Adipose tissue (tissue), 3 donors: Measurements from ENCODE around the gene EPC2. TPM values are rescaled to one million over a fixed set of nuclear protein-coding genes. Genes with fewer than 3 reads are reported as not detected.

Experiments
- H3K27ac ChIP-seq: one replicate; pipeline ENCODE4 v1.5.1; 2013; ENCODE audit warnings: low read depth, low read length
- WGBS, 3 donors: extraction: QIAGEN DNeasy Blood & Tissue Kit; methylation state at CpG; one replicate each; pipeline ENCODE4 v1.1.7; 2013; 5-methylcytosine and 5-hydroxymethylcytosine counted together
- polyA plus RNA-seq, 3 donors: library from polyadenylated mRNA; stranded (reverse); fragments of 200-250 nt; gene quantifications; one replicate each; pipeline ENCODE4 v1.2.3, GENCODE V29; 2013
- donor health status: healthy with polysubstance abuse.
- donor health status: Bipolar disorder and iron deficiency.
- donor health status: healthy.

EPC2 gene
- polyA plus RNA-seq, 3 donors, result 5.1 to 17.7 (median 13.2) TPM

DNA sequence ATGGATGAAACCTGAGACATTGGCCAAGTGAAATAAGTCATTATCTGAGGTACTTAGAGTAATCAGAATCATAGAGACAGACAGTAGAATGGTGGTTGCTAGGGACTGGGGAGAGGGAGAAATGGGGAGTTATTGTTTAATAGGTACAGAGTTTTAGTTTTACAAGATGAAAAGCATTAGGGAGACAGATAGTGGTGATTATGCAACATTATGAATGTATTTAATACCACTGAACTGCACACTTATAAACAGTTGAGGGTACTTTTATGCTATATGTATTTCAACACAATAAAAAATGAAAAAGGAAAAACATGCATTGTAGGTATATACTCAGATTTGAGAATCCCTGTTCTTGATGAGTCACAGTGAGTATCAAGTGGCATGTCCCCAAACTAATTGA lies 59.7 kb downstream of the EPC2 start:
- no peak overlapping the region for H3K27ac ChIP-seq

DNA sequence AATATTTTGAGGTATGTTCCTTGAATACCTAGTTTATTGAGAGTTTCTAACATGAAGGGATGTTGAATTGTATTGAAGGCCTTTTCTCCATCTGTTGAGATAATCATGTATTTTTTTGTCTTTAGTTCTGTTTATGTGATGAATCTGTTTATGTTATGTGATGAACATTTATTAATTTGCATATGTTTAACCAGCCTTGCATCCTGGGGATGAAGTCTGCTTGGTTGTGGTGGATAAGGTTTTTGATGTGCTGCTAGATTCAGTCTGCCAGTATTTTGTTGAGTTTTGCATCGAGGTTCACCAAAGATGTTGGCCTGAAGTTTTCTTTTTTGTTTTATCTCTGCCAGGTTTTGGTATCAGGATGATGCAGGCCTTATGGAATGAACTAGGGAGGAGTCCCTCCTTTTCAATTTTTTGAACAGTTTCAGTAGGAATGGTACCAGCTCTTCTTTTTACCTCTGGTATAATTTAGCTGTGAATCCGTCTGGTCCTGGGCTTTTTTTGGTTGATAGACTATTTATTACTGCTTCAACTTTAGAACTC lies 71.9 kb downstream of the EPC2 start:
- WGBS, 3 donors, result 76 to 98% (median 77%) methylated on average over 2 of the region's 2 CpGs

DNA sequence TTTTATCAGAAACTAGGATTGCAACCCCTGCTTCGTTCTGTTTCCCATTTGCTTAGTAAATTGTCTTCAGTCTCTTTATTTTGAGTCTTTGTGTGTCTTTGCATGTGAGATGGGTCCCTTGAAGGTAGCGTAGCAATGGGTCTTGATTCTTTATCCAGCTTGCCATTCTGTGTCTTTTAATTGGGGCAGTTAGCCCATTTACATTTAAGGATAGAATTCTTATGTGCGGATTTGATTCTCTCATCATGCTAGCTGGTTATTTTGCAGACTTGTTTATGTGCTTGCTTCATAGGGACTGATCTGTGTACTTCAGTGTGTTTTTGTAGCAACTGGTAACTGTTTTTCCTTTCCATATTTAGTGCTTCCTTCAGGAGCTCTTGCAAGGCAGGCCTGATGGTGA lies 73.5 kb downstream of the EPC2 start:
- H3K27ac ChIP-seq, result no peak overlapping the region
- 77 to 99% (median 98%) methylated on average over 3 of the region's 3 CpGs for WGBS, 3 donors

More for the DNA sequence above, 71.9 kb downstream of the EPC2 start:
- no peak overlapping the region for H3K27ac ChIP-seq

DNA sequence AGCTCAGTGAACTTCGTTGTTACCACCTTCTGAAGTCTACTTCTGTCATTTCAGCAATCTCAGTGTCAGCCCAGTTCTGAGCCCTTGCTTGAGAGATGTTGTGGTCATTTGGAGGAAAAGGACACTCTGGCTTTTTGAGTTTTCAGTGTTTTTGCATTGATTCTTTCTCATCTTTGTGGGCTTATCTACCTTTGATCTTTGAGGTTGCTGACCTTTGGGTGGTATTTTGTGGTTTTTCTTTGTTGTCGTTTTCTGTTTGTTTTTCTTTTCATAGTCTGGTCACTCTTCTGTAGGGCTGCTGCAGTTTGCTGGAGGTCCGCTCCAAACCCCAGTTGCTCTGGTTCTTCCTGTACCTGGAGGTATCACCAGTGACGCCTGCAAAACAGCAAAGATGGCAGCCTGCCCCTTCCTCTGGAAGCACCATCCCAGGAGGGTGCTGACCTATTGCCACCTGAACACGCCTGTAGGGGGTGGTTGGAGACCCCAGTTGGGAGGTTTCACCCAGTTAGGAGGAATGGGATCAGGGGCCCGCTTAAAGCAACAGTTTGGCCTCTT lies 74.7 kb downstream of the EPC2 start:
- 93 to 97% (median 96%) methylated on average over 6 of the region's 6 CpGs for WGBS, 3 donors

DNA sequence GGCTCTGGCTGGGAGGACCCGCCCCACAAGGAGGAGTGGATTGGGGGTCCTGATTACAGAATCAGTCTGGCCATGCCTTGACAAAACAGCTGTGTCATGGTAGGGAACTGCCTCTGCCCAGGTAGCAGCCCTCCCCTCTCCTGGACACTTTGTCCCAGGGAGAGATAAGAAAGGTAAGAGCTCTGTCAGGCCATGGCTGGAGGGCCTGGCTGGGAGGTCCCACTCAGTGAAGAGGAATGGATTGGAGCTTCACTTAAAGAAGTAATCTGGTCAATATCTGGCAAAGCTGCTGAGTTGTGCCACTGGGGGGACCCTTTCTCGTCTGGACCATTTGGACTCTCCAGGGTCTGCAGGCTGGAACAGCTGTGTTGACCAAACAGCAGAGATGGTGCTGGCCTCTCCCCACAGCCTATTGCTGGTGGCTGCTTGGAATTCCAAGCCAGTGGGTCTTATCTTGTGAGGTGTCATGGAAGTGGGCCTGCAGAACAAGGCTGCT lies 75.4 kb downstream of the EPC2 start:
- WGBS, 3 donors, result 36 to 47% (median 38%) methylated on average over 2 of the region's 2 CpGs
- H3K27ac ChIP-seq, result no peak overlapping the region

More for the DNA sequence above, 74.7 kb downstream of the EPC2 start:
- no peak overlapping the region for H3K27ac ChIP-seq

DNA sequence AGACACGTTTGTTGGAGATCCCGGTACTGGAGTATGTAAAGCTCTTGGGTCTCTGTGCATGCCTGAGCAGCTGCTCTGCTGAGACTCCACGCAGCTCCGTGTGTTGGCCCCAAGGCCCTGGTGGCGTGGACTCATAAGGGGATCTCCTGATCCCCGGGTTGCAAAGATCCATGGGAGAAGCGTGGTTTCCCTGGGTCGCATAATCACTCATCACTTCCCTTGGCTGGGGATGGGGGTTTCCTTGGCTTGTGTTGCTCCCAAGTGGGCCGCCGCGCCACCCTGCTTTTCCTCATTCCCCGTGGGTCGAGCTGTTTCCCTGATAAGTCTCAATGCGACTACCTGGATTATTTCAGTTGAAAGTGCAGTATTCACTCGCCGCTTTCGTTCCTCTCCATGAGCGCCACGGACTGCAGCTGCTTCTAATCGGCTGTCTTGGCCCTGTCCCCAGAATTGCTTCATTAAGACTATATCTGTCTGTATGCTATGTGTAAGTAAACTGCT lies 76.0 kb downstream of the EPC2 start:
- WGBS, 3 donors, result 50 to 72% (median 58%) methylated on average over 20 of the region's 20 CpGs
- no peak overlapping the region for H3K27ac ChIP-seq

DNA sequence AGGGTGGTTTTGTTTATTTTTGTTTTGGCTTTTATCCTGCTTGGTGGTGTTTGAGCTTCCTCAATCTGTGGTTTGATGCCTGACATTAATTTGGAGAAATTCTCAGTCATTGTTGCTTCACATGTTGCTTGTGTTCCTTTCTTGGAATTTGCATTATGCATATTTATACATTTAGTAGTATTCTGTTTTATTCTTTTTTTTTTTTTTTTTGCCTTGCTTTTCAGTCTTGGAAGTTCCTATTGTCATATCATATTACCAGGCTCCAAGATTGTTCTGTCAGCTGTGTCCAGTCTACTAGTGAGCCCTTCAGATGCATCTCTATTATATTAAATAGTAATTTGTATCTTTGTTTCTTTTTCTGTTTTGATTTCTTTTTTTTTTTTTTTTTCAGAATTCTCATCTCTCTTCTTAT lies 77.0 kb downstream of the EPC2 start:
- H3K27ac ChIP-seq, result no peak overlapping the region

DNA sequence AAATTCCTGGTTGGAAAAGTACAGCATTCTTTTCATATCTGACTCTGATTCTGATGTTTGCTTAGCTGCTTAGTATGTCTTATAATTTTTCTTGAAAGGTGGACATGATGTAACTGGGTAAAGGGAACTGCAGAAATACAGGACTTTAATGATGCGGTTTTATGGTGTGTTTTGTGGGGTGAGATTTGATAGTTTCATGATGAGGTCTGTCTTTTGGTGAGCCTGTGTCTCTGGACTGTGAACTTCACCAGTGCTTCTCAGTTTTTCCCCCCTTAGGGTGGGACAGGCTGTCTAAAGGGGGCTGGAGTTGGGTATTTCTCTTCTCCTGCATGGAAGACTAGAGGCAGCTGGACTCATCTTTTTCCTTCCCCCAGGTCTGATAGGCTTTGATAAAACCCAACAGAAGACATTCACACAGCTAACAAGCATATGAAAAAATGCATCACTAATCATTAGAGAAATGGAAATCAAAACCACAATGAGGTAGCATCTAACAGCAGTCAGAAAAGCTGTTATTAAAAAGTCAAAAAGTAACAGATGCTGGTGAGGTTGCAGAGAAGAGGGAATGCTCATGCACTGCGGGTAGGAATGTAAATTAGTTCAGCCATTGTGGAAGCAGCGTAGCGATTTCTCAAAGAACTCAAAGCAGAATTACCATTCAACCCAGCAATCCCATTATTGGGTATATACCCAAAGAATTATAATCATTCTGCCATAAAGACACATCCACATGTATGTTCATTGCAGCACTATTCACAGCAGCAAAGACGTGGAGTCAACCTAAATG lies 77.6 kb downstream of the EPC2 start:
- no peak overlapping the region for H3K27ac ChIP-seq
- WGBS, 3 donors, result 93 to 94% (median 94%) methylated on average over 5 of the region's 5 CpGs

DNA sequence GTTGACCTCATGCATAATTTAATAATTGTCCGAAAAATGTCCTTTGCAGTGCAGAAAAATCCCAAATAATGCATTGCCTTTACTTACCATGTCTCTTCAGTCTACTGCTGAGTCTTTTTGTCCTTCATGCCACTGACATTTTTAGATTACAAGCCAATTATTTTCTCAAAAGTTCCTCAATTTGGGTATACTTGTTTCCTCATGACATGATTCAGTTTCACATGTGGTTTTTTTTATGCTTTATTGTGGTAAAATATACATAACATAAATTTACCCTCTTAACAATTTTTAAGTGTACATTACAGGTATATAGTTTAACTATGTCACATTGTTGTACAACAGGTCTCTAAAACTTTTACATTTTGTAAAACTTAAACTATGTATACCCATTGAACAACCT lies 81.0 kb downstream of the EPC2 start:
- no peak overlapping the region for H3K27ac ChIP-seq
- WGBS, 3 donors, result 82 to 99% (median 97%) methylated on average over 1 of the region's 1 CpG

DNA sequence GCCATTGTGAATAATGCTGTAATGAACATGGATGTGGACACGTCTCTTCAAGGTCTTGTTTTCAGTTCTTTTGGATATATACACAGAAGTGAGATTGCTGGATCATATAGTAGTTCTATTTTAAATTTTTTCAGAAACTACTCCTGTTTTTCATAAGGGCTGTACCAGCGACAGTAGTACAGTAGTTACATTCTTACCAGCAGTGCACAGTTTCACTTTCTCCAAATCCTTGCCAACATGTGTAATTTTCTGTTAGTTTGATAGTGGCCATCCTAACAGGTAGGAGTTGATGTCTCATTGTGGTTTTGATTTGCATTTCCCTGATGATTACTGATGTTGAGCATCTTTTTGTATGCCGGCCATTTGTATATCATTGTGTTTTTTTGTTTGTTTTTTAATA lies 81.7 kb downstream of the EPC2 start:
- no peak overlapping the region for H3K27ac ChIP-seq
- 80 to 97% (median 94%) methylated on average over 3 of the region's 3 CpGs for WGBS, 3 donors

DNA sequence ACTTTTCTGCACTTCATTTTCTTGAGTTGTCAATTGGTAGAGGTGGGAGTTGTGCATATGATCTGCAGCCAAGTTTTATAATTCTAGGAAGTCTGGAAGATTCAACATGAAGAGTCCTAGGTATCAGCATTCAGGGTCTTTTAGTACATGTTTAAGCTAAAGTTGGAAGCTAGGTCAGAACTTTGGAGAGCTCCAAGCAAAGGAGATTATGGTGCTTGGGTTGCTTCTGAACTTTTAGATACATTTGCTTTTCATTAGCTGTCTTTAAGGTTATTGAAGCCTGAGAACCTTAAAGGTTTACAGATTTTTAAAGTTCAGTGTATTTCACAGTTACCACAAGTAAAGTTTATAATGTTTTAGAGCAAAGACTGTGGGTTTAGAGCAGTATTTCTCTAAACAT lies 85.5 kb downstream of the EPC2 start:
- H3K27ac ChIP-seq, result no peak overlapping the region

DNA sequence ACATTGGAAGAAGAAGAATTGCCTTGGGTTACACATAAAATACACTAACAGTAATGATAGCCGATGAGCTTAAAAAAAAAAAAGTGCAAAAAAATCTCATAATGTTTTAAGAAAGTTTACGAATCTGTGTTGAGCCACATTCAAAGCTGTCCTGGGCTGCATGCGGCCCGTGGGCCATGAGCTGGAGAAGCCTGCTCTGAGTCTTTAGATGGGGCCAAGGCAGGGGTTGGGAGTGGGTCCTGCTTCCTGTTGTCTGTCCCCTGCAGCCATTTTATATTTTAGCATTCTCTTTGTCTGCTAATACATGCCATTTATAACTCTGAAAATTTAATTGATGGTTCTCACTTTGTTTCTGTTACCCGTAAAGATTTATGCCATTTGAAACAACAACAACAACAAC lies 93.2 kb downstream of the EPC2 start:
- WGBS, 3 donors, result 96 to 99% (median 98%) methylated on average over 5 of the region's 5 CpGs
- H3K27ac ChIP-seq, result no peak overlapping the region

DNA sequence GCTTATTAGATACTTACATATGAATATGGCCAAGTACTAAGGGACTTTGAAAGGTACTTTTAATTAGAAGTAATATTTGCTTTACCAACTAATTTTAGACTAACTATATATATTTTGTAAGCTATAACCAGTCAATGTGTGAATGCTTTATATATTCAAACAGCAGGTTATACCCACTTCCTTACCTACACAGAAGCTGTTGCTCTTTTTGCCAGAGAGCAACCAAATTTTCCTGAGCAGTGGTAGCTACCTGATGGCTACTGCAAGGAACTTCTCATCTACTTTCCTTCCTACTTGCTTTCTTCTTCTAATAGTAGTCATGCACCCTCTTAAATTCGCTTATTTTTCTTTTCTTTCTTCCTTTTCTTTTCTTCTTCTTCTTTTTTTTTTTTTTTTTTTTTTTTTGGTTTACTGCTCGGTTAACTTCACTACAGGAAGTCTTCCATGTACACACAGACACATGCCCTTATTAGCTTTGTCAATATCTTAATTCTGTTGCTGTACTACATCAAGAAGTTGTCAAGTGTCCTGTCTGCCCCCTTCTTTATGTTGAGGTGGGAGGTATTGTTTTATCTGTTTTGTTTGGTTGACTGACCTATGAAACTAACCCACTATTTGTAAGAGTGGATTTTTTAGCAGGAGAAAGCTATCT lies 95.0 kb downstream of the EPC2 start:
- WGBS, 3 donors, result 58 to 70% (median 69%) methylated on average over 2 of the region's 2 CpGs
- H3K27ac ChIP-seq, result no peak overlapping the region

DNA sequence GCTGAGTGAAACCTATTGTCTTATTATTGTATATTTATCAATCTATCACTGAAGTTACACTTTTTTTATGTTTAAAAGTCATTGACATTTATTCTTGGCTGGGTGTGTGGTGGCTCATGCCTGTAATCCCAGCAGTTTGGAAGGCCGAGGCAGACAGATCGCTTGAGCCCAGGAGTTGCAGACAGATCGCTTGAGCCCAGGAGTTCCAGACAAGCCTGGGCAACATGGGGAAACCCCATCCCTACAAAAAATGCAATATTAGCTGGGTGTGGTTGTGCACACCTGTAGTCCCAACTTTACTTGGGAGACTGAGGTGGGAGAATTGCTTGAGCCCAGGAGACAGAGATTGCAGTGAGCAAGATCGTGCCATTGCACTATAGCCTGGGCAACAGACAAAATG lies 97.8 kb downstream of the EPC2 start:
- WGBS, 3 donors, result 97 to 100% (median 98%) methylated on average over 4 of the region's 4 CpGs
- no peak overlapping the region for H3K27ac ChIP-seq

DNA sequence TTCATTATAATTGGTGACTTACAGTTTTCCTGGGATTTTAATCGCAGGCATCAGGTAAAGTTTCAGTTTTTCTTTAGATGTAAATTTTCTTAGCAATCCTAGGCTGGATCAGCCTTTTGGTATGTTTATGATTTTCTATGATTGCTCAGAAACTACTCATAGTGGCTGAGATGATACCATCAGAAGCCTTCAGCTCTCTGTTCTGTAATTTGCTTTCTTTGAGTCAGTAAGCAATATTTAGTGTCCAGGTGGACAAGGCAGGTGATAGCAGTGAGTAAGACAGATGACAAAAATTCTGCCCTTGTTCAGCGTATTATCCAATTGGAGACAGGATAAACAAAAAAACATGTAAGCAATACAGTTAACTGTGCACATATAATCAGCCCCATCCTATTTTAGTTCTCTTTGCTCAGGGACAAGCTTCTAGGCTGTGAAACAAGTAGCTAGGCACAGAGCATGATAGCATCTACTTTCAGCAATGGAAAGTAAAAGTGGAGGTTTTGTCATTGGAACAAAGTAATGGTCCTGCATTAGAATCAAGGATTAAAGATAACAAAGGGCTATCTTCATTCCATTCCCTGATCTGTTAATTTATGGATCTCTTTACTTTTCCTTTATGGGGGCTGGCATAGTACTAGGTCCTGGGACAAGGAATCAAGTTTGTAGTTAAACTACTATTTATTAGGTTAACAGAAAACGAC lies 100.8 kb downstream of the EPC2 start:
- 96 to 98% (median 97%) methylated on average over 3 of the region's 3 CpGs for WGBS, 3 donors
- H3K27ac ChIP-seq, result no peak overlapping the region

DNA sequence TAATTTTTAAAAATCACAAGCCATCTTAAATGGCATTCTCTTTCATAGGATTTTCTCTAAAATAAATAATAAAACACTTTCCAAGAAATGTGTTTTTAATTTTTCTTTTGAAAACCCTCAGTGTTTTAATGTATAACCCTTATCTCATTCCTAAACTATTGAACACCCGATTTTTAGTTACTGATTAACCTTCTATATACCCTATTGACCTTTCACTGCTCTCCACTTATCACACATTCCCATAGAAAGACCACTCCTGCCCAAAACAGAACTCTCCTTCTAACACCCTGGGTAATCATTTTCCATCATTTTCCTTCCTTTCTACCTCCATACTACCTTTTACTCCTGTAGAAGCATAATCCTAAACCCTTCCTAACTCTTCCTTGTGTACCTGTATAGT lies 102.4 kb downstream of the EPC2 start:
- 30 to 72% (median 67%) methylated on average over 1 of the region's 1 CpG for WGBS, 3 donors
- no peak overlapping the region for H3K27ac ChIP-seq

DNA sequence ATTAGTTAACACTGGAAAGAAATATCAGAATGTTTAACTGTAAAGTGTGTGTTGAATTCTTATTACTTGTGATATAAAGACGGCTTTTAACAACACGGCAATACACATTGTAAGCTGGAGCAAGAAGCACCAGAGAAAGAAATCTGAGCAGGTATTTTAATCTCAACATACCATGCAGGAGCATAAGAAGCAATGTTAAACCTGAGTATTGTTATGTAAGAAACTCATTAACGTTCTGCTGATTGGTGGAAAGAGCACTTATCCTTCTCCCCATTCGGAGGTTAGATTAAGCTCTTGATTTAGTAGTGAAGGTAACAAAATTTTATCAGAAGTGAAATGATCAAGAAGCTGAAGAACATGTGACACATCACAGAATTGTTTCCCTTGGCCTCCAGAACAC lies 107.4 kb downstream of the EPC2 start:
- H3K27ac ChIP-seq, result no peak overlapping the region
- WGBS, 3 donors, result 85 to 93% (median 92%) methylated on average over 4 of the region's 4 CpGs

DNA sequence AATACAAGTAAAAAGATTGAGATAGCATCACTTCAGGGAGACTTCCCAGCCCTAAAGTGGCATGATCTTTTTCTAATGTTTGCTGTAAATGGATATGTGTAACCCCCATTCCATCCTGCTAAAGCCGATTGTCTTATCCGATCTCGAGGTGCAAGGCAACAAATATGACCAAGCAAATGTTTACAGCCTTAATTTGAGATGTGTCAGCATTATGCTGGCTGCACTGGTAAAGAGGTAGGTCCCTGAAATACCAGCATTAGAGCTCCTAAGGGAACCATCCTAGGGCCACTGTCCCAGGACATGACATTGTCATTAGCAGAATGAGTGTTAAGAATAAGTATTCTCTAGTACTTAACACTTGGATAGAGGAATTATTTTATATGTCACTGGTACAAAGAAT lies 108.4 kb downstream of the EPC2 start:
- WGBS, 3 donors, result 94 to 97% (median 96%) methylated on average over 3 of the region's 3 CpGs
- H3K27ac ChIP-seq, result no peak overlapping the region

DNA sequence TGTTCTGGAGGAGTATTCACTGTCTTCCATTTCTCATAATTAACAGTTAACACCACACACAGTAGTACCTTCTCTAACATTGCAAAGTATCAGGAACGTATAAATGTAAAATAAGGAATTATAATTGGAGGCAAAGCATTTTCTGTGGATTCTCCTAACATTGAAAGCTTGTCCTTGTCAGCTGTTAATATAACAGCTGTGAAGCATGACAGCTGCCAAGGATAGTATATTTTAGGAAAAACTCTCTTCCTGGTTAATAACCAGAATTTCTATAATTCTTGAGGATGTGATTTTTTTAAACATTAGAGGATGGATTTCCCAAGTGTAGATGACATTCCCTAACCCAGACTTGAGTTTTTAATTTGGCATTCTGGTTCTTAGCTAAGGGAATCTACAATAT lies 110.3 kb downstream of the EPC2 start:
- H3K27ac ChIP-seq, result no peak overlapping the region
- 72 to 83% (median 78%) methylated on average over 1 of the region's 1 CpG for WGBS, 3 donors
